ENCODE results near the gene TNFAIP8. TPM values are rescaled to one million over a fixed set of nuclear protein-coding genes. Genes with fewer than 3 reads are reported as not detected.

Gene TNFAIP8
- total RNA-seq, 2 donors from 2014 or later = 5.6 to 8.9 TPM

DNA sequence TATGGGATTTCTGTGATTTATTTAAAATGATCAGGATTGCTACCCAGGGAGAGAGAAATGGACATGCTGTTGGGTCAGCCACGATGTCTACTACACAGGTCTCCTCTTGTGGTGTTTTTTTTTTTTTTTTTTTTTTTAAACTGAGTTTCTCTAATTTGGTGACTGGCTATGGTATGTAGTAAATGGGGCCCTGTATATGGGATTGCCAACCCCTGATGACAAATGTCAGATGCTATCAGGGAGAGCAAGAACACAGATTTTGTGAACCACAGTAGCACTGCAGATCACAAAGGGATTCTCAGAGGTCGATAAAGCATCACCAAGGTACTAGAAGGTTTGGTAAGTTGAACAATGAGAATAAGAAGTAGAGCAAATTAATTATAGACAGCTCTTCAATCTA, 16.5 kb upstream of the TNFAIP8 start:
- H3K4me3 ChIP-seq = no peak overlapping the region
- H3K4me1 ChIP-seq = peaks cover 0 to 13% of the 10 kb centered on the region in 2 donors
- H3K27ac ChIP-seq = no peak overlapping the region
- H3K27me3 ChIP-seq = no peaks in the 10 kb centered on the region
- H3K9me3 ChIP-seq = no peaks in the 10 kb centered on the region
- H3K36me3 ChIP-seq = no peaks in the 10 kb centered on the region
- TF ChIP-seq, protein P1, sequence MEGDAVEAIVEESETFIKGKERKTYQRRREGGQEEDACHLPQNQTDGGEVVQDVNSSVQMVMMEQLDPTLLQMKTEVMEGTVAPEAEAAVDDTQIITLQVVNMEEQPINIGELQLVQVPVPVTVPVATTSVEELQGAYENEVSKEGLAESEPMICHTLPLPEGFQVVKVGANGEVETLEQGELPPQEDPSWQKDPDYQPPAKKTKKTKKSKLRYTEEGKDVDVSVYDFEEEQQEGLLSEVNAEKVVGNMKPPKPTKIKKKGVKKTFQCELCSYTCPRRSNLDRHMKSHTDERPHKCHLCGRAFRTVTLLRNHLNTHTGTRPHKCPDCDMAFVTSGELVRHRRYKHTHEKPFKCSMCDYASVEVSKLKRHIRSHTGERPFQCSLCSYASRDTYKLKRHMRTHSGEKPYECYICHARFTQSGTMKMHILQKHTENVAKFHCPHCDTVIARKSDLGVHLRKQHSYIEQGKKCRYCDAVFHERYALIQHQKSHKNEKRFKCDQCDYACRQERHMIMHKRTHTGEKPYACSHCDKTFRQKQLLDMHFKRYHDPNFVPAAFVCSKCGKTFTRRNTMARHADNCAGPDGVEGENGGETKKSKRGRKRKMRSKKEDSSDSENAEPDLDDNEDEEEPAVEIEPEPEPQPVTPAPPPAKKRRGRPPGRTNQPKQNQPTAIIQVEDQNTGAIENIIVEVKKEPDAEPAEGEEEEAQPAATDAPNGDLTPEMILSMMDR (IDR thresholded peaks at IDR 0.05) = no peak
- no peak for DNase-seq (ENCODE audit: low spot score)

DNA sequence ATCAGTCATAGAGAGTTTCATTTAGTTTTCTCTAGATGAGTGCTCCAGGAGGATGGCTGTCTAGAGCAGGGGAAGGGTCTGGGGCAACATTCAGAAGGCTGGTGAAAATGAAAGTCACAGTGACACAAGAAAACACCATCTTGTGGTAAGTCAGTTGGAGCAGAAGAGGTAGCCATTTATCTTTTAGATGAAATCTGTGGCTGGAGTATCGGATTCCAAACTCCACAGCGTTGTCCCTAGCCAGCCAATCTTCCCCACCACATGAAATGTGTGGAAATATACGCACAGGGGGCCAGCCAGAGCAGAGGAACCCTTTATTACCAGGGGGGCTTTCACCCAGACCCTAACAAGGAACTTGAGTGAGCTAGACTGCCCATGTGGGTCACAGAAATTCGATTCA, 15.9 kb upstream of the TNFAIP8 start:
- Histone ChIP-seq H3K36me3 (no peaks in the 10 kb centered on the region), H3K9me3 (no peaks in the 10 kb centered on the region), H3K27ac (no peak overlapping the region), H3K4me1 (peaks cover 0 to 13% of the 10 kb centered on the region in 2 donors), H3K4me3 (no peak overlapping the region), H3K27me3 (no peaks in the 10 kb centered on the region)
- DNase-seq (ENCODE audit: low spot score) = no peak
- TF ChIP-seq, protein P1 (IDR thresholded peaks at IDR 0.05) = no peak

DNA sequence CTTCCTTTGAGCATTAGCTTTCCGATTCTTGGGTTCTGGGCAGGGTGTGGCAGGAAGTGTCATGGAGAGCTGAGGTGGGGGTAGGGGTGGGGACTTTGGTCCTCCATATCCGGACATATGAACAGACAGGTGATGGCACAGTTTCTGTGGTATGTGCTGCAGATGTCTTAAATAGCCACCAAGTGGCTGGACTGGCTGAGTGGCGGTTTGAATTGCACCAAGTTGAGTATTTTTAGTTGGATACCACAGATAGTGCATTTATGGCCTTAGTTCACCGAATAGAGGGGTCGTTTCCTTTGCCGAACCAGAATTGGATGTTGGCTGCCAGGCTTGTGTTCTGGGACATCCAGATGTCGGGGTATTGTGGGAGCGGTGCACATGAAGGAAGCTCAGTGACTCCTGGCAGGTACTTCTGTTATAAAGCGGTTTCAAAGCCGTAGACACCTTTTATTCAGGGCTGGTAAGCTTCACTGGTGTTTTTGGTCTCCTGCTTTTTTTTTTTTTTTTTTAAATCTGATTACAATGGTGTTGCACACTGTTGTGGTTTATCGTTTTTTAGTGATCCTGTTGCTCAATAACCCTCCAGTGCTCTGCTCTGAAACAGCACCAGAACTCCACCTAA, 15.1 kb upstream of the TNFAIP8 start:
- TF ChIP-seq, protein P1 (IDR thresholded peaks at IDR 0.05) = no peak
- no peak overlapping the region for H3K4me3 ChIP-seq
- no peak overlapping the region for H3K27ac ChIP-seq
- H3K9me3 ChIP-seq = no peaks in the 10 kb centered on the region
- peaks cover 0 to 13% of the 10 kb centered on the region in 2 donors for H3K4me1 ChIP-seq
- H3K27me3 ChIP-seq = no peaks in the 10 kb centered on the region
- H3K36me3 ChIP-seq = no peaks in the 10 kb centered on the region
- DNase-seq (ENCODE audit: low spot score) = no peak

DNA sequence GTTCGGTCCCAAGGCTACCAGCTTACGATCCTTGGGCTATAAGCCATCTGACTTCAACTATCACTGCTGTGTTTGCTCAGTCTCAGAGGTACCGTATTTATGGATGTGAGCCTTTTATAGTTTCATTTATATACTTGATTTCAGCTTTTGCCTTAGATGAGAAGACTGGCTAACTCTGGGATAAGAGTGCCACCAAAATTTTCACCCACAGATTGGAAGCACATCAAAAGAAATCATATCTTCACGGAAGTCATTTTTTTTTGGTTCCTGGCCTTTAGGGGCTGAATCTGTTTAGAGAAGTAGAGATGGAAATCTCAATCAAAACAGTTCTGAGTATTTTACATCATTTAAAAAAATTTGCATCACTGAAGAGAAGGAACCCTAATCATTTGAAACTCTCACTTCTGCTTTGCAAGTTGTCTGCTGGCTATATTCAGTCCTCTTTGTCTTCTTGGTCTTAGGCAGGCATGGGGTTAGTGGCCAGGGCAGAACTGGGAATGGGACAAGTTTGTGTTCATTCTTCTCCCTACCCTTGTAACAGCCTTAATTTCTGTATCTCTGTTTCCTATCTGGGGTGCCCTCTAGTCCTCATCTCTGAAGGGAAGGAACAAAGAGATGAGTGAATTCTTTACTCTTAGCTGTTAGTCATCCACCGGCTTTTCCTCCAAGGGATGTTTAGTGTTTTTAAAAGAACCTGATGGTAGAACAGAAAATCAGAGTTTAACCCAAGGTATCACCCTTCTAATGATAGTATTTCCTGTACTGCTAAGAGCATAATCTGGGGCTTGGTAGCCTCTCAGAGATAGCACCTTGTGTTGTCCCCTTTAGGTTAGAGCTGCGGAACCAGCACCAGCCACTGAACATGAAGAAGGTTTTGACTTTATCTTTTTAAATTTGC, 14.1 kb upstream of the TNFAIP8 start:
- H3K4me3 ChIP-seq = no peak overlapping the region
- H3K9me3 ChIP-seq = no peaks in the 10 kb centered on the region
- H3K4me1 ChIP-seq = peaks cover 0 to 10% of the 10 kb centered on the region in 2 donors
- H3K27ac ChIP-seq = no peak overlapping the region
- no peaks in the 10 kb centered on the region for H3K27me3 ChIP-seq
- no peaks in the 10 kb centered on the region for H3K36me3 ChIP-seq
- TF ChIP-seq, protein P1 (IDR thresholded peaks at IDR 0.05) = no peak
- DNase-seq (ENCODE audit: low spot score) = no peak

DNA sequence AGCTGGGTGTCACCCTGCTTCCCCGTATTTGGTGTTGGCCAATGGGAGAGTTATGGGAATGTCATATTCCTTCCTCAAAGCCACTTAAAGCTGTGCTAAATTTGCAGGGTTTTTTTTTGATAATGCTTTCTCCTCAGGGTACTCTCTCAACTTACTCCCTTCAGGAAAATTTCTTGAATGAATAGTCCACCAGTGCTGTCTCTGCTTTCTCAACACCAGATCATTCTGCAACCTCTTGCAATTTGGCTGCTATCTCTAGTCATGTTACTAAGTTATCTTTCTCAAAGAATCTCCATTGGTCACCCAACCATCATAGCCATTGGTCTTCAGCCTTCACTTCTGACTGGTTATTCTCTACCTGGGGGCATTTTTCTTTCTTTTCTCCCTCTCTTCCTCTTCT, 13.4 kb upstream of the TNFAIP8 start:
- peaks cover 0 to 4% of the 10 kb centered on the region in 2 donors for H3K4me1 ChIP-seq
- no peaks in the 10 kb centered on the region for H3K36me3 ChIP-seq
- H3K27me3 ChIP-seq = no peaks in the 10 kb centered on the region
- H3K4me3 ChIP-seq = no peak overlapping the region
- TF ChIP-seq, protein P1 (IDR thresholded peaks at IDR 0.05) = no peak
- no peak overlapping the region for H3K27ac ChIP-seq
- DNase-seq (ENCODE audit: low spot score) = no peak
- no peaks in the 10 kb centered on the region for H3K9me3 ChIP-seq
